H1 (cell line): ENCODE results near the gene AGRP. TPM values are rescaled to one million over a fixed set of nuclear protein-coding genes. Genes with fewer than 3 reads are reported as not detected.

ENCODE experiments used
- CHD1 ChIP-seq: IDR thresholded peaks from 2 replicates; pipeline ENCODE4 v1.6.1; 2012; ENCODE audit warnings: low read depth, low read length, improper control_type of control experiment
- EP300 ChIP-seq, 2 experiments: IDR thresholded peaks; 1 replicate in 1 of 2; 2 replicates in 1 of 2; pipeline ENCODE4 v1.6.1; 2011 to 2012; ENCODE audit warnings: low read depth in 2 of 2, low read length in 2 of 2, mild to moderate bottlenecking in 2 of 2, borderline replicate concordance in 1 of 2, inconsistent platforms in 1 of 2, moderate library complexity in 1 of 2
- EZH2 ChIP-seq: fragments of 200-600 bp; sonication (generic); IDR thresholded peaks from 2 replicates; pipeline ENCODE4 v1.7.1; 2012; ENCODE audit warnings: low read depth, mild to moderate bottlenecking, moderate library complexity, low read length, inconsistent platforms; ENCODE audit not compliant: severe bottlenecking
- KDM4A ChIP-seq: IDR thresholded peaks from one replicate; pipeline ENCODE4 v1.7.1; 2012; ENCODE audit warnings: low read depth, mild to moderate bottlenecking, moderate library complexity, low read length, inconsistent platforms; ENCODE audit not compliant: severe bottlenecking
- POLR2A ChIP-seq, 2 experiments: IDR thresholded peaks; 1 replicate in 1 of 2; 2 replicates in 1 of 2; pipeline ENCODE4 v1.6.1; 2011; ENCODE audit warnings: low read depth in 2 of 2, low read length in 2 of 2, mild to moderate bottlenecking in 2 of 2; ENCODE audit errors: control extremely low read depth in 1 of 2
- POU5F1 ChIP-seq: IDR thresholded peaks from 2 replicates; pipeline ENCODE4 v1.6.1; 2011; ENCODE audit warnings: low read depth, mild to moderate bottlenecking, low read length, moderate library complexity
- SIRT6 ChIP-seq: IDR thresholded peaks from one replicate; pipeline ENCODE4 v1.7.1; 2012; ENCODE audit warnings: low read length, inconsistent platforms
- SIX5 ChIP-seq: IDR thresholded peaks from 2 replicates; pipeline ENCODE4 v1.6.1; 2011; ENCODE audit warnings: mild to moderate bottlenecking, low read depth, low read length
- YY1 ChIP-seq: IDR thresholded peaks from 2 replicates; pipeline ENCODE4 v1.6.1; 2011; ENCODE audit warnings: low read depth, mild to moderate bottlenecking, low read length
- ZNF274 ChIP-seq: IDR thresholded peaks from 2 replicates; pipeline ENCODE4 v1.7.0; 2012; ENCODE audit warnings: low read length, borderline replicate concordance; ENCODE audit errors: extremely low read depth
- polyA plus RNA-seq, 7 experiments: library from polyadenylated mRNA; depleted of rRNA in 3 of 7; stranded (reverse) in 5 of 7; unstranded in 2 of 7; fragments of >200 nt in 5 of 7; fragments of 200-250 nt in 2 of 7; gene quantifications; 1 replicate in 5 of 7; 2 replicates in 1 of 7; 4 replicates in 1 of 7; pipeline versions ENCODE4 v1.2.1 to v1.2.3, GENCODE V29; 2011 to 2013; ENCODE audit warnings: missing spikeins in 2 of 7, mixed read lengths in 2 of 7
- total RNA-seq: library from RNA; stranded (reverse); fragmentation: NEBNext Ultra II Directional; extraction: Animal tissue kit (Norgen Biotek cat#: 25700); gene quantifications from 2 replicates; pipeline ENCODE4 v1.2.1, GENCODE V29; 2021
- TF ChIP-seq, protein P1 (sequence below): fragments of 300-600 bp; sonication (generic); IDR thresholded peaks from 2 replicates; pipeline ENCODE4 v1.7.1; 2012; ENCODE audit warnings: low read length, moderate library complexity, mild to moderate bottlenecking, inconsistent platforms; ENCODE audit not compliant: insufficient replicate concordance

The AGRP gene
- total and polyA plus RNA-seq, 2 of the 8 experiments (the other 6 are each of a cell fraction or from before 2014, with no cell fraction given), result not detected

- TF ChIP-seq, protein P1, sequence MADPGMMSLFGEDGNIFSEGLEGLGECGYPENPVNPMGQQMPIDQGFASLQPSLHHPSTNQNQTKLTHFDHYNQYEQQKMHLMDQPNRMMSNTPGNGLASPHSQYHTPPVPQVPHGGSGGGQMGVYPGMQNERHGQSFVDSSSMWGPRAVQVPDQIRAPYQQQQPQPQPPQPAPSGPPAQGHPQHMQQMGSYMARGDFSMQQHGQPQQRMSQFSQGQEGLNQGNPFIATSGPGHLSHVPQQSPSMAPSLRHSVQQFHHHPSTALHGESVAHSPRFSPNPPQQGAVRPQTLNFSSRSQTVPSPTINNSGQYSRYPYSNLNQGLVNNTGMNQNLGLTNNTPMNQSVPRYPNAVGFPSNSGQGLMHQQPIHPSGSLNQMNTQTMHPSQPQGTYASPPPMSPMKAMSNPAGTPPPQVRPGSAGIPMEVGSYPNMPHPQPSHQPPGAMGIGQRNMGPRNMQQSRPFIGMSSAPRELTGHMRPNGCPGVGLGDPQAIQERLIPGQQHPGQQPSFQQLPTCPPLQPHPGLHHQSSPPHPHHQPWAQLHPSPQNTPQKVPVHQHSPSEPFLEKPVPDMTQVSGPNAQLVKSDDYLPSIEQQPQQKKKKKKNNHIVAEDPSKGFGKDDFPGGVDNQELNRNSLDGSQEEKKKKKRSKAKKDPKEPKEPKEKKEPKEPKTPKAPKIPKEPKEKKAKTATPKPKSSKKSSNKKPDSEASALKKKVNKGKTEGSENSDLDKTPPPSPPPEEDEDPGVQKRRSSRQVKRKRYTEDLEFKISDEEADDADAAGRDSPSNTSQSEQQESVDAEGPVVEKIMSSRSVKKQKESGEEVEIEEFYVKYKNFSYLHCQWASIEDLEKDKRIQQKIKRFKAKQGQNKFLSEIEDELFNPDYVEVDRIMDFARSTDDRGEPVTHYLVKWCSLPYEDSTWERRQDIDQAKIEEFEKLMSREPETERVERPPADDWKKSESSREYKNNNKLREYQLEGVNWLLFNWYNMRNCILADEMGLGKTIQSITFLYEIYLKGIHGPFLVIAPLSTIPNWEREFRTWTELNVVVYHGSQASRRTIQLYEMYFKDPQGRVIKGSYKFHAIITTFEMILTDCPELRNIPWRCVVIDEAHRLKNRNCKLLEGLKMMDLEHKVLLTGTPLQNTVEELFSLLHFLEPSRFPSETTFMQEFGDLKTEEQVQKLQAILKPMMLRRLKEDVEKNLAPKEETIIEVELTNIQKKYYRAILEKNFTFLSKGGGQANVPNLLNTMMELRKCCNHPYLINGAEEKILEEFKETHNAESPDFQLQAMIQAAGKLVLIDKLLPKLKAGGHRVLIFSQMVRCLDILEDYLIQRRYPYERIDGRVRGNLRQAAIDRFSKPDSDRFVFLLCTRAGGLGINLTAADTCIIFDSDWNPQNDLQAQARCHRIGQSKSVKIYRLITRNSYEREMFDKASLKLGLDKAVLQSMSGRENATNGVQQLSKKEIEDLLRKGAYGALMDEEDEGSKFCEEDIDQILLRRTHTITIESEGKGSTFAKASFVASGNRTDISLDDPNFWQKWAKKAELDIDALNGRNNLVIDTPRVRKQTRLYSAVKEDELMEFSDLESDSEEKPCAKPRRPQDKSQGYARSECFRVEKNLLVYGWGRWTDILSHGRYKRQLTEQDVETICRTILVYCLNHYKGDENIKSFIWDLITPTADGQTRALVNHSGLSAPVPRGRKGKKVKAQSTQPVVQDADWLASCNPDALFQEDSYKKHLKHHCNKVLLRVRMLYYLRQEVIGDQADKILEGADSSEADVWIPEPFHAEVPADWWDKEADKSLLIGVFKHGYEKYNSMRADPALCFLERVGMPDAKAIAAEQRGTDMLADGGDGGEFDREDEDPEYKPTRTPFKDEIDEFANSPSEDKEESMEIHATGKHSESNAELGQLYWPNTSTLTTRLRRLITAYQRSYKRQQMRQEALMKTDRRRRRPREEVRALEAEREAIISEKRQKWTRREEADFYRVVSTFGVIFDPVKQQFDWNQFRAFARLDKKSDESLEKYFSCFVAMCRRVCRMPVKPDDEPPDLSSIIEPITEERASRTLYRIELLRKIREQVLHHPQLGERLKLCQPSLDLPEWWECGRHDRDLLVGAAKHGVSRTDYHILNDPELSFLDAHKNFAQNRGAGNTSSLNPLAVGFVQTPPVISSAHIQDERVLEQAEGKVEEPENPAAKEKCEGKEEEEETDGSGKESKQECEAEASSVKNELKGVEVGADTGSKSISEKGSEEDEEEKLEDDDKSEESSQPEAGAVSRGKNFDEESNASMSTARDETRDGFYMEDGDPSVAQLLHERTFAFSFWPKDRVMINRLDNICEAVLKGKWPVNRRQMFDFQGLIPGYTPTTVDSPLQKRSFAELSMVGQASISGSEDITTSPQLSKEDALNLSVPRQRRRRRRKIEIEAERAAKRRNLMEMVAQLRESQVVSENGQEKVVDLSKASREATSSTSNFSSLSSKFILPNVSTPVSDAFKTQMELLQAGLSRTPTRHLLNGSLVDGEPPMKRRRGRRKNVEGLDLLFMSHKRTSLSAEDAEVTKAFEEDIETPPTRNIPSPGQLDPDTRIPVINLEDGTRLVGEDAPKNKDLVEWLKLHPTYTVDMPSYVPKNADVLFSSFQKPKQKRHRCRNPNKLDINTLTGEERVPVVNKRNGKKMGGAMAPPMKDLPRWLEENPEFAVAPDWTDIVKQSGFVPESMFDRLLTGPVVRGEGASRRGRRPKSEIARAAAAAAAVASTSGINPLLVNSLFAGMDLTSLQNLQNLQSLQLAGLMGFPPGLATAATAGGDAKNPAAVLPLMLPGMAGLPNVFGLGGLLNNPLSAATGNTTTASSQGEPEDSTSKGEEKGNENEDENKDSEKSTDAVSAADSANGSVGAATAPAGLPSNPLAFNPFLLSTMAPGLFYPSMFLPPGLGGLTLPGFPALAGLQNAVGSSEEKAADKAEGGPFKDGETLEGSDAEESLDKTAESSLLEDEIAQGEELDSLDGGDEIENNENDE, result no peak
- no peak for TF ChIP-seq SIRT6
- no peak for TF ChIP-seq ZNF274
- TF ChIP-seq KDM4A, result peak; percentile 70
- no peak for TF ChIP-seq CHD1
- TF ChIP-seq YY1, result peak; percentile 60; the same call in 1 of the 2 replicates
- TF ChIP-seq EP300 (IDR thresholded peaks at IDR 0.05; ENCODE audit: borderline replicate concordance in 1 of 2, low read depth in 2 of 2, low read length in 2 of 2), result 0 out of 3 replicates have a peak, but pooled peaks of 1 of the 2 experiments have one; percentile 21
- TF ChIP-seq POU5F1, result no peak
- peak in 1 of 2 experiments; percentile 70; a peak in 2 of 3 replicates for TF ChIP-seq POLR2A (IDR thresholded peaks at IDR 0.05; ENCODE audit: control extremely low read depth in 1 of 2, low read depth in 2 of 2, low read length in 2 of 2)
- TF ChIP-seq EZH2, result no peak
- no peak for TF ChIP-seq SIX5
These were observed 2.4 kb downstream of the AGRP start, which contains the start of gene ATP6V0D1 (continued) for GRCh38 chr16:67480833-67481560.
